RWPE2 (cell line): ENCODE data around the gene GTF2F2.
"Not testable (repeated sequence)": the region's sequence is repeated elsewhere in the genome, so short reads cannot be mapped to it uniquely, and the experiment has no call there.

ENCODE experiments used
- ATAC-seq: fragments of 200-7000 bp; cut with Tn5 transposase; 3 replicates; pipeline ENCODE4 v1.9.1; 2021; ENCODE audit warnings: low read depth
- DNase-seq: peaks from one replicate; pipeline ENCODE4 v3.0.0-alpha.2; 2020; ENCODE audit warnings: low spot score
- H3K27ac ChIP-seq: fragments of 450-650 bp; 2 replicates; pipeline ENCODE4 v1.5.1; 2017; ENCODE audit warnings: mild to moderate bottlenecking; ENCODE audit not compliant: poor library complexity, severe bottlenecking
- H3K27me3 ChIP-seq: fragments of 250-450 bp; sonication (Bioruptor Pico); 2 replicates; pipeline ENCODE4 v1.5.1; 2021; ENCODE audit warnings: mild to moderate bottlenecking, moderate library complexity; ENCODE audit not compliant: insufficient read depth, poor library complexity, severe bottlenecking
- H3K36me3 ChIP-seq: fragments of 250-450 bp; sonication (Bioruptor Pico); 2 replicates; pipeline ENCODE4 v1.5.1; 2020; ENCODE audit warnings: low read depth, mild to moderate bottlenecking, moderate library complexity
- H3K4me1 ChIP-seq: fragments of 250-450 bp; sonication (Bioruptor Pico); 2 replicates; pipeline ENCODE4 v1.5.1; 2021; ENCODE audit warnings: mild to moderate bottlenecking, moderate library complexity; ENCODE audit not compliant: insufficient read depth, poor library complexity, severe bottlenecking
- H3K4me3 ChIP-seq: fragments of 250-450 bp; sonication (Bioruptor Pico); 2 replicates; pipeline ENCODE4 v1.5.1; 2021; ENCODE audit warnings: mild to moderate bottlenecking, moderate library complexity; ENCODE audit not compliant: severe bottlenecking
- H3K9me3 ChIP-seq: fragments of 250-450 bp; sonication (Bioruptor Pico); 2 replicates; pipeline ENCODE4 v1.5.1; 2021; ENCODE audit warnings: mild to moderate bottlenecking, moderate library complexity; ENCODE audit not compliant: severe bottlenecking
- CTCF ChIP-seq: fragments of 450-650 bp; IDR thresholded peaks from one replicate; pipeline ENCODE4 v1.5.1; 2017; ENCODE audit warnings: mild to moderate bottlenecking, moderate library complexity; ENCODE audit not compliant: poor library complexity, severe bottlenecking

Gene GTF2F2

DNA sequence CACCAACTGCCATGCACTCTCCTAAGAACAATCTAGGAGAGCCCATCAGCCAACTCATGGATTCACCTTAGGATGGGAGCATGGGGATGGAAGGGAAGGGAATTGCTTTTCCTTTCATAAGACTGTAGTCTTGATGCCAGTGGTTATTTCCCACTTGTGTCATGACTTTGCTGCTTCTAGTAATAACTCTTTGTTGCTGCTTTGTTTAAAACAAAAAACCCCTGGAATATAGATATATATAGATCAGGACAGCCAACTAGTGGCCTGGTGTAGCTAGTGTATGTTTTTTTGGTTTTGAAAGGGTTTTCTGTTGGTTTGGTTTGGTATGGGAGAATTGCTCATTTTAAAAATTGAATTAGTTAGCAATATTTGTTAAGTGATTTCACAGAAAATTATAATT is 119.8 kb downstream of the GTF2F2 start:
- DNase-seq, result no peak
- no peaks in the 10 kb centered on the region for H3K27me3 ChIP-seq
- TF ChIP-seq CTCF, result peak; percentile 10
- H3K27ac ChIP-seq, result peak overlapping the region; percentile 95
- no peaks in the 10 kb centered on the region for H3K9me3 ChIP-seq
- no peak overlapping the region for H3K4me3 ChIP-seq
- ATAC-seq, result no peak
- H3K36me3 ChIP-seq, result no peaks in the 10 kb centered on the region
- H3K4me1 ChIP-seq, result peaks cover 69% of the 10 kb centered on the region

- H3K4me1 ChIP-seq, result peaks cover 50% of the 10 kb centered on the region
- ATAC-seq (no peak; the same call in 2 of the 3 replicates), DNase-seq (no peak)
Observed at GRCh38 chr13:45242070-45242469, 121.8 kb downstream of the GTF2F2 start.

GRCh38 chr13:45242524-45242923 is 122.2 kb downstream of the GTF2F2 start:
- H3K36me3 ChIP-seq, result no peaks in the 10 kb centered on the region
- peaks cover 48% of the 10 kb centered on the region for H3K4me1 ChIP-seq
- no peaks in the 10 kb centered on the region for H3K27me3 ChIP-seq
- peak overlapping the region; percentile 95 for H3K27ac ChIP-seq
- no peak for TF ChIP-seq CTCF
- H3K9me3 ChIP-seq, result no peaks in the 10 kb centered on the region
- DNase-seq, result no peak
- no peak for ATAC-seq
- no peak overlapping the region for H3K4me3 ChIP-seq

More at GRCh38 chr13:45242070-45242469, 121.8 kb downstream of the GTF2F2 start:
- H3K9me3 ChIP-seq, result no peaks in the 10 kb centered on the region
- peak overlapping the region; percentile 95 for H3K27ac ChIP-seq
- no peaks in the 10 kb centered on the region for H3K27me3 ChIP-seq
- H3K4me3 ChIP-seq, result no peak overlapping the region
- no peak for TF ChIP-seq CTCF
- no peaks in the 10 kb centered on the region for H3K36me3 ChIP-seq

GRCh38 chr13:45243077-45243476 is 122.8 kb downstream of the GTF2F2 start:
- H3K36me3 ChIP-seq, result no peaks in the 10 kb centered on the region
- no peaks in the 10 kb centered on the region for H3K27me3 ChIP-seq
- ATAC-seq (no peak), DNase-seq (no peak)
- no peak overlapping the region for H3K4me3 ChIP-seq
- TF ChIP-seq CTCF, result no peak
- H3K27ac ChIP-seq, result no peak overlapping the region
- peaks cover 43% of the 10 kb centered on the region for H3K4me1 ChIP-seq
- no peaks in the 10 kb centered on the region for H3K9me3 ChIP-seq

GRCh38 chr13:45244736-45245135 is 124.4 kb downstream of the GTF2F2 start:
- not testable (repeated sequence) for H3K4me3 ChIP-seq, H3K27ac ChIP-seq, H3K9me3 ChIP-seq, DNase-seq, H3K36me3 ChIP-seq, H3K27me3 ChIP-seq, ATAC-seq
- H3K4me1 ChIP-seq, result peaks cover 26% of the 10 kb centered on the region
